Esophagus (tissue), 2 donors: ENCODE data around the gene ZNF644. TPM values are rescaled to one million over a fixed set of nuclear protein-coding genes. Genes with fewer than 3 reads are reported as not detected.

Source experiments
- H3K27ac ChIP-seq, 2 donors: one replicate each; pipeline ENCODE4 v1.5.1; 2013; ENCODE audit warnings: low read depth in 2 of 2, mild to moderate bottlenecking in 2 of 2, inconsistent platforms in 1 of 2, low read length in 1 of 2, moderate library complexity in 1 of 2
- H3K27me3 ChIP-seq, 2 donors: one replicate each; pipeline ENCODE4 v1.6.1; 2013; ENCODE audit warnings: low read length in 2 of 2, control low read depth in 1 of 2, mild to moderate bottlenecking in 1 of 2; ENCODE audit not compliant: insufficient read depth in 2 of 2, control insufficient read depth in 1 of 2
- H3K36me3 ChIP-seq, 2 donors: one replicate each; pipeline ENCODE4 v1.6.1; 2013; ENCODE audit warnings: low read length in 1 of 2; ENCODE audit not compliant: control insufficient read depth in 2 of 2, insufficient read depth in 2 of 2
- H3K4me1 ChIP-seq, 2 donors: one replicate each; pipeline ENCODE4 v1.6.1; 2013; ENCODE audit warnings: low read length in 1 of 2; ENCODE audit not compliant: control insufficient read depth in 2 of 2, insufficient read depth in 2 of 2
- H3K4me3 ChIP-seq, 2 donors: one replicate each; pipeline ENCODE4 v1.5.1; 2013; ENCODE audit warnings: low read length in 2 of 2, mild to moderate bottlenecking in 2 of 2, low read depth in 1 of 2, moderate library complexity in 1 of 2
- H3K9me3 ChIP-seq, 2 donors: one replicate each; pipeline ENCODE4 v1.6.1; 2013; ENCODE audit warnings: mild to moderate bottlenecking in 2 of 2, low read depth in 1 of 2, low read length in 1 of 2, moderate library complexity in 1 of 2; ENCODE audit not compliant: control insufficient read depth in 2 of 2, insufficient read depth in 1 of 2
- WGBS, 2 donors: extraction: QIAGEN DNeasy Blood & Tissue Kit; methylation state at CpG; one replicate each; pipeline ENCODE4 v1.1.7; 2013; 5-methylcytosine and 5-hydroxymethylcytosine counted together
- polyA plus RNA-seq, 2 donors: library from polyadenylated mRNA; stranded (reverse); fragments of 200-250 nt; gene quantifications; one replicate each; pipeline ENCODE4 v1.2.3, GENCODE V29; 2013
- donor health status: healthy with polysubstance abuse.
- donor health status: Bipolar disorder and iron deficiency.

ZNF644 gene
- polyA plus RNA-seq, 2 donors: 11.0 to 15.9 TPM

DNA sequence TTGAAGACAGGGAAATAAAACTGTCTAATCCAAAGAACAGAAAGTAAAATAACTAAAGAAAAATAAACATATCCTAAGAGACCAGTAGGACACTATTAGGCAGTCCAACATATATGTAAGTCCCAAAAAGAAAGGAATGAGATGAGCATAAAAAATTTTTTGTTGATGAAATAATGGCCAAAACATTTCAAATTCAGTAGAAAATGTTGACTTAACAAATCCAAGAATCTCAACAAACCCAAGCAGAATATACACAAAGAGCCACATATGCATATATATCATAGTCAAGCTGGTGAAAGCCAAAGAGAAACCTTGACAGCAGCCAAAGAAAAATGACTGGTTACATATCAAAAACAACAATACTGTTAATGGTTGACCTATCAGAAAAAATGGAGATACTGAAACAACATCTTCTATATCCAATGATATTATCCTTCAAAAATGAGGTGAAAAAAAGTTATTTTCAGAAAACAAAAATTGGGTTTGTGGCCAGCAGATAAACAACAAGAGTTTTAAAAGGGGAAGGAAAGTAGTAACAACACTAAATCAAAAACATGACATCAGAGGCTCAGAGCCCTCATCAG is 26.4 kb downstream of the ZNF644 start:
- H3K9me3 ChIP-seq: peaks cover 0 to 2% of the 10 kb centered on the region in 2 donors
- H3K36me3 ChIP-seq: peaks cover 0 to 4% of the 10 kb centered on the region in 2 donors
- H3K4me1 ChIP-seq: peaks cover 0 to 4% of the 10 kb centered on the region in 2 donors
- H3K27ac ChIP-seq: no peak overlapping the region
- no peak overlapping the region for H3K4me3 ChIP-seq
- no peaks in the 10 kb centered on the region for H3K27me3 ChIP-seq

DNA sequence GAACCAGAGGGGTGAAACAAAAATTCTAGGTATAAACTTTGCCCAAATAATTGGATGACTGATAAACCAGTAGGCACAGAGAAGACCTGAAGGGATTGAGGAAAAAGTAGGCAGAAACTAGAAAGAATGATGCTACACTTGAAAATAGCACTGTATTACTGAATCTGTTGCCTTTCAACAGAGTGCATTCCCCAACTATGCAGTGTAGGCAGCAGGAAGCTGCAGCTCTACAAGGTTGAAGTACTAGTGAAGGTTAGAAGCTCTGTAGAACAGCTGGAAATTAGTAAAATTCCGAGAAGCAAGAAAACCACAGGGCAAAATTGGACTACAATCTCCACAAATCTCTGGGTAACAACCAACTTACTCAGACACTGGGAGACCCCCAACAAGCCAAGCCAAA is 27.4 kb downstream of the ZNF644 start:
- Histone ChIP-seq H3K36me3 (peaks cover 0 to 4% of the 10 kb centered on the region in 2 donors), H3K27me3 (no peaks in the 10 kb centered on the region), H3K4me3 (no peak overlapping the region), H3K4me1 (peaks cover 0 to 4% of the 10 kb centered on the region in 2 donors), H3K9me3 (peaks cover 0 to 2% of the 10 kb centered on the region in 2 donors), H3K27ac (no peak overlapping the region)
- 87 to 100% methylated on average over 1 of the region's 1 CpG for WGBS, 2 donors

DNA sequence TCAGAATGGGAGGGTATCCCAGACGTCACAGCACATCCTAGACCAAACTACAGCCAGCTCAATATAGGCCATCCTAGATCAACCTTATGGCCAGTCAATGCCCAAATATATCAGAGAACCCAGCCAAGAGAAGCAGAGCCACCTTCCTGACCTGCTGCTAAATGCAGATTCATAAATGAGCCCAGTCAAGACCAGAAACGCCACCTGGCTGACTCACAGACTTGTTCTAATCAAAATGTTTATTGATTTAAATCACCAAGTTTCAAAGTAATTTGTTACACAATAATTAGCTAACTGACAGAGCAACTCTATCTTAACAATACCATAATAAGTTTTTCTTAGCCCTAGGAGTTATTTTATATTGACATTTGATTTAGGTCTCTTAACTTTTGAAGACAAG is 28.6 kb downstream of the ZNF644 start:
- Histone ChIP-seq H3K27ac (no peak overlapping the region), H3K27me3 (no peaks in the 10 kb centered on the region), H3K9me3 (peaks cover 0 to 2% of the 10 kb centered on the region in 2 donors), H3K36me3 (peaks cover 0 to 4% of the 10 kb centered on the region in 2 donors), H3K4me1 (peaks cover 0 to 4% of the 10 kb centered on the region in 2 donors), H3K4me3 (no peak overlapping the region)
- WGBS, 2 donors: 52 to 53% methylated on average over 2 of the region's 2 CpGs

DNA sequence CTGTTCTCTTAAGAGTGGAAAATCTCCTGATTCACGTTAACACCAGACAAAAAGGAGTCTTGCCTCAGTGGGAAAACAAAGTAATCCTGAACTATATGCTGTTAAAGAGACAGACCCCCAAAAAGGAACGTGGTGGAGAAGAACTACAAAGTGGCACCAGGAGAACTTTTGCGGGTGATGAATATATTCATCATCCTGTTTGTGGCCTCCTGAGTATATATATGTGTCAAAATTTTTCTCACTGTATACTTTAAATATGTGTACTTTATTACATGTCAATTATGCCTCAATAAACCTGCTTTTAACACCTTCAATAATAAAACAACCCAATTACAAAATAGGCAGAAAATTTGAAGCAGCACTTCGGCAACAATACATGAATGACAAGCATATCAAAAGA is 31.1 kb downstream of the ZNF644 start:
- Histone ChIP-seq H3K4me1 (peaks cover 0 to 4% of the 10 kb centered on the region in 2 donors), H3K4me3 (no peak overlapping the region), H3K27ac (no peak overlapping the region), H3K9me3 (no peaks in the 10 kb centered on the region), H3K36me3 (peaks cover 0 to 4% of the 10 kb centered on the region in 2 donors), H3K27me3 (no peaks in the 10 kb centered on the region)
- 90 to 92% methylated on average over 4 of the region's 4 CpGs for WGBS, 2 donors

DNA sequence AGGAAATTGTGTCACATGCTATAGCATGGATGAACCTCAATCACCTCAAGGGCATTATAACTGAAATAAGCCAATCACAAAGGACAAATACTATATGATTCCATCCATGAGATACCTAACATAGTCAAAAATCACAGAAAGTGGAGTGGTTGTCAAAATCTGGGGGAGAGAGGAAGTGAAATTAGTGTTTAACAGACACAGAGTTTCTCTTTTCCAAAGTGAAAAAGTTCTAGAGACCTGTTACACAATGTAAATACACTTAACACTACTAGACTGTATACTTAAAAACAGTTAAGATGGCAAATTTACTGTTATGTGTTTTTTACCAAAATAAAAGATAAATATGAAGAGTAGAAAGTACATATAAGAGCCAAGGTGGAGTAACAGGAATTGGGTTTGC is 31.8 kb downstream of the ZNF644 start:
- Histone ChIP-seq H3K27me3 (no peaks in the 10 kb centered on the region), H3K36me3 (peaks cover 0 to 4% of the 10 kb centered on the region in 2 donors), H3K4me3 (no peak overlapping the region), H3K9me3 (no peaks in the 10 kb centered on the region), H3K4me1 (peaks cover 0 to 4% of the 10 kb centered on the region in 2 donors), H3K27ac (no peak overlapping the region)

DNA sequence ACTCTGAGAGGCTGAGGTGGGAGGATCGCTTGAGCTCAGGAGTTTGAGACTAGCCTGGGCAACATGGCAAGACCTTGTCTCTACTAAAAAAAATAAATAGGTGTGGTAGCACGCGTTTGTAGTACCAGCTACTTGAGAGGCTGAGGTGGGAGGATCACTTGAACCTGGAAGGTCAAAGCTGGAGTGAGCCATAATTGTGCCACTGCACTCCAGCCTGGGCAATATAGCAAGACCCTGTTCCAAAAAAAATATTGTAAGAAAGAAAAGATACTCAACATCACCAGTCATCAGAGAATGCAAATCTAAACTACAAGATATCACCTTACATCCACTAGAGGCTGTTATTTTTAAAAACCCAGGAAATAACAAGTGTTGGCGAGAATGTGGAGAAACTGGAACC is 32.5 kb downstream of the ZNF644 start:
- WGBS, 2 donors: 98 to 99% methylated on average over 4 of the region's 4 CpGs
- Histone ChIP-seq H3K27ac (no peak overlapping the region), H3K4me3 (no peak overlapping the region), H3K27me3 (no peaks in the 10 kb centered on the region), H3K9me3 (no peaks in the 10 kb centered on the region), H3K36me3 (peaks cover 0 to 4% of the 10 kb centered on the region in 2 donors), H3K4me1 (peaks cover 0 to 4% of the 10 kb centered on the region in 2 donors)

DNA sequence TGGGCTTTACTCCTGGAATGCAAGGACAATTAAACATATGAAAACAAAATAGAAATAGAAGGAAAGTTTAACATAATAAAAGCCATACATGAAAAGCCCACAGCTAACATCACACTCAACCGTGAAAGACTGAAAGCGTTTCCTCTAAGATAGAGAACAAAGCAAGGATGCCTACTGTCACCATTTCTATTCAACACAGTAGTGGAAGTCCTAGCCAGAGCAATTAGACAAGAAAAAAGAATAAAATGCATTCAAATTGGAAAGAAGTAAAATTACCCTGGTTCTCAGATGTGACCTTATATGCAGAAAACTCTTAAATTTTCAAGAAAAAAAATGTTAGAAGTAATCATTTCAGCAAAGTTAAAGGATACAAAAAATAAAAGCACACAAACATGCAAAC is 34.0 kb downstream of the ZNF644 start:
- H3K27ac ChIP-seq: no peak overlapping the region
- no peak overlapping the region for H3K4me3 ChIP-seq
- H3K27me3 ChIP-seq: no peaks in the 10 kb centered on the region
- no peaks in the 10 kb centered on the region for H3K9me3 ChIP-seq
- 94 to 98% methylated on average over 2 of the region's 2 CpGs for WGBS, 2 donors
- peaks cover 0 to 7% of the 10 kb centered on the region in 2 donors for H3K36me3 ChIP-seq
- H3K4me1 ChIP-seq: peaks cover 0 to 2% of the 10 kb centered on the region in 2 donors

DNA sequence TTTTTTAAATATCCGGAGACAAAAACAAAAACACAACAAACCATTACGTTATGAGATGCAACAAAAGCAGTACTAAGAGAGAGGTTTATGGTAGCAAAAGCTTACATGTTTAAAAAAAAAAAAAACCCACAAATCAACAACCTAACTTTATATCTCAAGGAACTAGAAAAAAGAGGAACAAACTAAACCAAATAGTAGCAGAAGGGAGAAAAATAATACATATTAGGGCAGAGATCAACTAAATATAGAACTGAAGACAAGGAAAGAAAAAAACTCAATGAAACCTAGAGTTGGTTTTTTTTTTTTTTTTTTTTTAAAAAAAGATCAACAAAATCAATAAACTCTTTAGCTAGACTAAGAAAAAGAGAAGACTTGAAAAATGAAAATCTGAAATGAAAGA is 34.9 kb downstream of the ZNF644 start:
- H3K4me1 ChIP-seq: no peaks in the 10 kb centered on the region
- WGBS, 2 donors: 87% methylated on average over 2 of the region's 2 CpGs
- H3K27ac ChIP-seq: no peak overlapping the region
- H3K27me3 ChIP-seq: no peaks in the 10 kb centered on the region
- H3K4me3 ChIP-seq: no peak overlapping the region
- peaks cover 0 to 7% of the 10 kb centered on the region in 2 donors for H3K36me3 ChIP-seq
- H3K9me3 ChIP-seq: no peaks in the 10 kb centered on the region

DNA sequence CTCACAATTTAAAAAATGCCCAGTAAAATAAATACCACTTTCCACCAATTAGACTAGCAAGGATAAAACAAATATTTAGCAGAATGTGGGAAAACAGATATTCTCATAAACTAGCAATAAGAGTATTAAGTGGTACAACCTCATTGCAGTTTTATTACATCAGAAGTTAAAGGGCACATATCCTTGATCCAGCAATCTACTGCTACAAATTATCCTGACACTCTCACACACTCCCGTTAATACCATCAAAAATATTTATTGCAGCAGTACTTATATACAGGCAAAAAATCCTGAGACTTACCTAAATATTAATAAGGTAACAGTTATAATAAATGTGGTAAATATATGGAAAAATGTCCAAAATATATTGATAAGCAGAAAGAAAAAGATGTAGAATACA is 44.3 kb downstream of the ZNF644 start:
- no peaks in the 10 kb centered on the region for H3K9me3 ChIP-seq
- H3K36me3 ChIP-seq: no peaks in the 10 kb centered on the region
- 91 to 93% methylated on average over 1 of the region's 1 CpG for WGBS, 2 donors
- no peaks in the 10 kb centered on the region for H3K27me3 ChIP-seq
- no peak overlapping the region for H3K4me3 ChIP-seq
- H3K4me1 ChIP-seq: no peaks in the 10 kb centered on the region
- no peak overlapping the region for H3K27ac ChIP-seq
